HCT116 (cell line): ENCODE data around the gene KRTAP5-9.

Experiments used
- ELF1 ChIP-seq: IDR thresholded peaks from 2 replicates; pipeline ENCODE4 v1.6.1; 2012; ENCODE audit warnings: low read depth, borderline replicate concordance
- EZH2 ChIP-seq: fragments of 200-600 bp; sonication (generic); IDR thresholded peaks from 2 replicates; pipeline ENCODE4 v1.6.1; 2017; ENCODE audit warnings: antibody characterized with exemption, mixed run types
- EZH2phosphoT487 ChIP-seq: fragments of 200-600 bp; IDR thresholded peaks from 2 replicates; pipeline ENCODE4 v1.6.1; 2018; ENCODE audit warnings: antibody characterized with exemption, borderline replicate concordance
- MAX ChIP-seq: IDR thresholded peaks from 2 replicates; pipeline ENCODE4 v1.6.1; 2012
- POLR2A ChIP-seq: IDR thresholded peaks from 2 replicates; pipeline ENCODE4 v1.7.0; 2011; ENCODE audit warnings: borderline replicate concordance; ENCODE audit not compliant: insufficient read depth, insufficient read length; ENCODE audit errors: extremely low read depth
- POLR2AphosphoS5 ChIP-seq: IDR thresholded peaks from 2 replicates; pipeline ENCODE4 v1.6.1; 2011; ENCODE audit warnings: mild to moderate bottlenecking, low read depth, low read length, moderate library complexity
- RAD21 ChIP-seq: IDR thresholded peaks from 2 replicates; pipeline ENCODE4 v1.6.1; 2012; ENCODE audit warnings: low read depth, mild to moderate bottlenecking
- REST ChIP-seq: IDR thresholded peaks from 2 replicates; pipeline ENCODE4 v1.6.1; 2012; ENCODE audit warnings: low read depth
- SIN3A ChIP-seq: IDR thresholded peaks from 2 replicates; pipeline ENCODE4 v1.6.1; 2012; ENCODE audit warnings: low read depth
- SP1 ChIP-seq: IDR thresholded peaks from 2 replicates; pipeline ENCODE4 v1.6.1; 2012; ENCODE audit warnings: low read depth
- SRF ChIP-seq: IDR thresholded peaks from 2 replicates; pipeline ENCODE4 v1.6.1; 2012; ENCODE audit warnings: low read depth
- ZFX ChIP-seq: fragments of 450-650 bp; IDR thresholded peaks from 2 replicates; pipeline ENCODE4 v1.6.1; 2017
- TF ChIP-seq, protein P1 (sequence below), 3 experiments: fragments of 200-600 bp in 1 of 3; sonication (generic) in 1 of 3; IDR thresholded peaks in 2 of 3; conservative IDR thresholded peaks in 1 of 3; 2 replicates each; pipeline ENCODE4 v1.5.1; 2012 to 2017; ENCODE audit warnings: low read depth in 2 of 3, low read length in 2 of 3, antibody characterized with exemption in 1 of 3, borderline replicate concordance in 1 of 3, control low read depth in 1 of 3, mild to moderate bottlenecking in 1 of 3, mixed read lengths in 1 of 3, mixed run types in 1 of 3, moderate library complexity in 1 of 3; ENCODE audit not compliant: insufficient read depth in 1 of 3
- TF ChIP-seq, protein P2 (sequence below): IDR thresholded peaks from 2 replicates; pipeline ENCODE4 v1.6.1; 2012

DNA sequence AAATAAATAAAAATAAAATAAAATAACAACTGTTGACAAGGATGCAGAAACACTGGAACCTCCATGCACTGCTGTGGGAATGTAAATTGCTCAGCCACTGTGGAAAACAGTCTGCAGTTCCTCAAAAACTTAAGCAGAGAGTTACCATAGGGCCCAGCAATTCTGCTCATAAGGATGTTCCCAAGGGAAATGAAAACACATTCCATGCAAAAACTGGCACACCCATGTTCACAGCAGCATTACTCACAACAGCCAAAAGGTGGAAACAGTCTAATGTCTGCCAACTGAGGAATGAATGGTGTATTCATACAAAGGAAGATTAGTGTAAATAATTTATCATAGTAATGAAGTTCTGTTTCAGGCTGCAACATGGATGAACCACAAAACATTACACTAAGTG, 13.9 kb downstream of the KRTAP5-9 start:
- TF ChIP-seq, protein P1, sequence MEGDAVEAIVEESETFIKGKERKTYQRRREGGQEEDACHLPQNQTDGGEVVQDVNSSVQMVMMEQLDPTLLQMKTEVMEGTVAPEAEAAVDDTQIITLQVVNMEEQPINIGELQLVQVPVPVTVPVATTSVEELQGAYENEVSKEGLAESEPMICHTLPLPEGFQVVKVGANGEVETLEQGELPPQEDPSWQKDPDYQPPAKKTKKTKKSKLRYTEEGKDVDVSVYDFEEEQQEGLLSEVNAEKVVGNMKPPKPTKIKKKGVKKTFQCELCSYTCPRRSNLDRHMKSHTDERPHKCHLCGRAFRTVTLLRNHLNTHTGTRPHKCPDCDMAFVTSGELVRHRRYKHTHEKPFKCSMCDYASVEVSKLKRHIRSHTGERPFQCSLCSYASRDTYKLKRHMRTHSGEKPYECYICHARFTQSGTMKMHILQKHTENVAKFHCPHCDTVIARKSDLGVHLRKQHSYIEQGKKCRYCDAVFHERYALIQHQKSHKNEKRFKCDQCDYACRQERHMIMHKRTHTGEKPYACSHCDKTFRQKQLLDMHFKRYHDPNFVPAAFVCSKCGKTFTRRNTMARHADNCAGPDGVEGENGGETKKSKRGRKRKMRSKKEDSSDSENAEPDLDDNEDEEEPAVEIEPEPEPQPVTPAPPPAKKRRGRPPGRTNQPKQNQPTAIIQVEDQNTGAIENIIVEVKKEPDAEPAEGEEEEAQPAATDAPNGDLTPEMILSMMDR (IDR thresholded peaks at IDR 0.05 in 2 of 3, conservative IDR thresholded peaks at IDR 0.05 in 1 of 3; ENCODE audit: borderline replicate concordance in 1 of 3, insufficient read depth in 1 of 3, low read depth in 2 of 3, low read length in 2 of 3), result no peak
- no peak for TF ChIP-seq ELF1
- no peak for TF ChIP-seq POLR2A
- TF ChIP-seq POLR2AphosphoS5, result no peak
- no peak for TF ChIP-seq SRF
- TF ChIP-seq SIN3A, result no peak
- no peak for TF ChIP-seq REST
- TF ChIP-seq SP1, result no peak
- no peak for TF ChIP-seq EZH2
- no peak for TF ChIP-seq MAX
- no peak for TF ChIP-seq EZH2phosphoT487
- TF ChIP-seq, protein P2, sequence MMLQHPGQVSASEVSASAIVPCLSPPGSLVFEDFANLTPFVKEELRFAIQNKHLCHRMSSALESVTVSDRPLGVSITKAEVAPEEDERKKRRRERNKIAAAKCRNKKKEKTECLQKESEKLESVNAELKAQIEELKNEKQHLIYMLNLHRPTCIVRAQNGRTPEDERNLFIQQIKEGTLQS, result no peak
- no peak for TF ChIP-seq ZFX
- no peak for TF ChIP-seq RAD21
